Measurements from ENCODE around the gene SLC38A2.
"Not testable (repeated sequence)": the region's sequence is repeated elsewhere in the genome, so short reads cannot be mapped to it uniquely, and the experiment has no call there.

SLC38A2 gene

DNA sequence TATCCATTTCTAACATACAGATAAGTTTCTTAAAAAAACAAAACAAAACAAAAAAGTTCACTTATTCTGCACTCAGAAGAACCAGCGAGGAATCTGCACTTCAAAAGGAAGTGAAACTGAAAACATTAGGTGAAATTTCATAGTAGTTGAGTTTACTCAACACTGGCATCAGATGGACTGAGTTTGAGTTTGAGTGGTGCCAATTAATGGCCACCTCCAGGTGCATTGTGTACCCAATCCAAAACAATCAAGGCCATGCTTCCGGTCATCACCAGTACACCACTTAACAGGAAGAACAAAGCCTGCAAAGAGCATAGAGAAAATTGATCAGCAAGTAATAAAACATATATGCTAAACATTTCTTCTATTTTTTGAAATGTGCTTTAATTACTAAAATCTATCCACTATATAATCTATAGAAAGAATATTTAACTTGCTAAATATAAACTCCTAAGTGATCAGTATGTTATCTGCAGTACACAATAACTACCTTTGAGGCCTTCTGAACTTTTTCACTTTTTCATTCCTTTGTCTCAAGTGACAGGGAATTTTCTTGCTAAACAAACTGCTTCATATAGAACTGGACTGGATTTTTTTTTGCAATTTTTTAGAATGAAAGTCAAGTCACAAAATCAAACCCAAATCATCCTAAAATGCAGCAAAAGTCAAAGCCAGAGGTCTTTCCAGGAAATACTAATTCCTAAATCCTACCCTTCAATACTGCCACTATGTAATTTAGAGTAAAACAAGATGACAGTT lies 11.5 kb downstream of the SLC38A2 start:
- no peak for DNase-seq (ENCODE audit: low read depth)

DNA sequence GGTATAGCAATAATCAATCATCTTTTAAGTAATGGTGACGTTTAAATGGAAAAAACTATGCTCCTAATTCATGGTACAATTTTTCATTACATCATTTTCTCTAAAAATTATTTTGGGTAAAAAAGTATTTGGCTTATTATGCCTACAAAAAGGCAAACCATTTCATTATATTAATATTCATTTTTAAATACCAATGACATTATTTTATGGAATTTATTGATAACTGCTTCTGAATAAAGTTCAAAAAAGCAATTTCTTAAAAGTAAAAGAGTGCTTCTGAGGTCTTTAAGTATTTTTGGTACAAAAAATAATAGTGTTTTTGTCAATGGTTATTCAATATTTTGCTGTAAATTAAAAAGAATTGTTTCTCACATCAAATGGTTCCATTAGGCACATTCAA lies 12.2 kb downstream of the SLC38A2 start:
- DNase-seq (ENCODE audit: low read depth): no peak

GRCh38 chr12:46359667-46360280 lies 12.8 kb downstream of the SLC38A2 start:
- DNase-seq (ENCODE audit: low read depth): no peak

GRCh38 chr12:46358791-46359666 lies 13.5 kb downstream of the SLC38A2 start:
- DNase-seq (ENCODE audit: low read depth): no peak

DNA sequence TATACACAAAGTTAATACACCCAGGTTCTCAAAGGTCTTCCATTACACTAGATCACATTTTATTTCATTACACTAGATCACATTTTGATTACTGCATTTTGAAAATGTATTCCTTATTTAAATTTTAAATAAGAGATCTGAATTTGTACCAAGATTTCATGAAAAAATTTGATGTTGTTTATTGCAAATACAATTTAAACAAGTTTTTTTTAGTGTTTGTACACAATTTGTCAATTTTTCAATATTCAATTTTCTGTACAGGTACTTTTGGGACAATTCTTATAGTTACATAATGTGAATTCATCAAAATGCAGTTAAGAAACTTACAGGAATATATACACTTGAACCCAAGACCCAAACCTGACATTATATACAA lies 14.3 kb downstream of the SLC38A2 start:
- no peak for DNase-seq (ENCODE audit: low read depth)

GRCh38 chr12:46357438-46358324 lies 14.9 kb downstream of the SLC38A2 start:
- peak; percentile 85 for DNase-seq (ENCODE audit: low read depth)

GRCh38 chr12:46356655-46357437 lies 15.7 kb downstream of the SLC38A2 start:
- no peak for DNase-seq (ENCODE audit: low read depth)

DNA sequence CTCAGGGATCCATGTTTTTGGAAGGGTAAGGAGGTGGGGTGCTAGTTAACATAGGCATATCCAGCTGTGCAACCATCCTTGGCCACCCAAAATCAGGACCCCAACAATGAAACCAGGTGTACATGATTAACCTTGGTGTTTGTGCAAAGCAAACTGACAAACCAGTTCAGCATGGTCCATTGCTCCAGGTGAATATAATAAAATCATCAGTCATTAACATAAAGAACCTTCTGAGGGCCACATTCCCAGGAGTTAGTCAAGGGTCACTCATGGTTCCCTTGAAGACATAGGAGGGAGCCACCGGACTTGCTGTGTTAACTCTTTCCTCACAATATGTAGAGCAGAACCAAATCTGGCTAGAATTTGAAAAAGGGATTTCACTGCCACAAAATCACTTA lies 17.8 kb downstream of the SLC38A2 start:
- DNase-seq (ENCODE audit: low read depth): no peak

- DNase-seq (ENCODE audit: low read depth): no peak
Measured at GRCh38 chr12:46354111-46354801, 18.3 kb downstream of the SLC38A2 start.

DNA sequence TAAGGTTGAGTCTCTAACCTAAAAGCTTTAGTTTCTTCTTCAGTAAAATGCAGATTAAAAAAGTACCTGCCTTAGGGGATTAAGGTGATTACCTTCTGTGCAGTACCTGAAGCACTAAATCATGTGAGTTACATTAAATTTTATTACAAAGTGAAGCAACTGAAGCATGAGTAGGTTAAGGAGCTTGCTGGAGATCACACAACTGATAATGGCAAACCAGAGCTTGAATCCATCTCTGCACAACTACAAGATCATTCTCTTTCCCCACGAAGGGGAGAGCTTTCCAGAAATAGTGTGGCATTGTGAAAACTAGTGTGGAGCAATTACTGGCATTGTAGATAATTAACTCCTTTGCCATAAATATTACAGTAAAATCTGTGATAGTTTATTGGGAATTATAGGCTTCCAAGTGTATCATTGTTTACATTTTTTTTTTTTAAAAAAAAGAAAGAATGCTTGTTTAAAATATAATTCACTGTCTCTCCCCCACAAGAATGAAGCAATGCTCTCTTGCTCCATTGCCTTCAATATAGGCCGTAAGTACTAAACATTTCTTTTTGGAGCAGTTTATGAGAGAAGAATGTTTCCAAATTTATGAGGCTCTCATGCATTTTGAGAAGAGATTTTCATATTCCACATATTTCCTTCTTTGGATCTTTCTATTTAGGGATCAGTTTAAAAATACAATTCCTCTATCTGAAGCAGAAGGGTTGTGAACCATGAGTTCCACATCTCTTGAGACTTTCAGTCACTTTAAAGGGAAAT lies 20.5 kb downstream of the SLC38A2 start:
- DNase-seq (ENCODE audit: low read depth): no peak

GRCh38 chr12:46351138-46351537 lies 21.4 kb downstream of the SLC38A2 start:
- no peak for DNase-seq (ENCODE audit: low read depth)

GRCh38 chr12:46349253-46349652 lies 23.3 kb downstream of the SLC38A2 start:
- DNase-seq (ENCODE audit: low read depth): no peak

GRCh38 chr12:46343118-46343852 lies 29.3 kb downstream of the SLC38A2 start:
- DNase-seq (ENCODE audit: low read depth): no peak

GRCh38 chr12:46342562-46343033 lies 30.0 kb downstream of the SLC38A2 start:
- no peak for DNase-seq (ENCODE audit: low read depth)

DNA sequence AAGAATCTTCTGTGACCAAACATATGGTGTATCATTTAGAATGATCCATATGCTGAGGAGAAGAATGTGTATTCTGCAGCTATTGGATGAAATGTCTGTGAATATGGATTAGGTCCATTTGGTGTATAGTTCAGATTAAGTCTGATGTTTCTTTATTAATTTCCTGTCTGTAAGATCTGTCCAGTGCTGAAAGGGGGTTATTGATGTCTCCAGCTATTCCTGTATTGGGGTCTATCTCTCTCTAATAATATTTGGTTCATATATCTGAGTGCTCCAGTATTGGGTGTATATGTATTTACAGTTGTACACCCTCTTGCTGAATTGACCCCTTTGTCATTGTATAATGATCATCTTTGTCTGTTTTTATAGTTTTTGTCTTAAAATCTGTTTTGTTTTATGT lies 33.5 kb downstream of the SLC38A2 start:
- DNase-seq (ENCODE audit: low read depth): no peak

DNA sequence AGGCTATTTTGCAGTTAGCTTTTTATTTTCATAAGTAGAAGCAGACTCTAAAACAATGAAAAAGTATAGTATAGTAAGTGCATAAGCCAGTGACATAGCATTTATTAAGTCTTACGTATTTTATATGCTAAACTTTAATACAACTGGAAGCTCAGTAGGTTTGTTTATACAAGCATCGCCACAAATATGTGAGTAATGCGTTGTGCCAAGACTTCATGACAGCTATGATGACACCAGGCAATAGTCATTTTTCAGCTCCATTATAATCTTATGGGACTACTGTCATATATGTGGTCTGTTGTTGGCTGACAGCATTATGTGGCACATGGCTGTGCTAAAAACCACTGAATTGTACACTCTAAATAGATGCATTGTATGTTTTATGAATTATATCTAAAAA lies 40.3 kb downstream of the SLC38A2 start:
- DNase-seq (ENCODE audit: low read depth): no peak

DNA sequence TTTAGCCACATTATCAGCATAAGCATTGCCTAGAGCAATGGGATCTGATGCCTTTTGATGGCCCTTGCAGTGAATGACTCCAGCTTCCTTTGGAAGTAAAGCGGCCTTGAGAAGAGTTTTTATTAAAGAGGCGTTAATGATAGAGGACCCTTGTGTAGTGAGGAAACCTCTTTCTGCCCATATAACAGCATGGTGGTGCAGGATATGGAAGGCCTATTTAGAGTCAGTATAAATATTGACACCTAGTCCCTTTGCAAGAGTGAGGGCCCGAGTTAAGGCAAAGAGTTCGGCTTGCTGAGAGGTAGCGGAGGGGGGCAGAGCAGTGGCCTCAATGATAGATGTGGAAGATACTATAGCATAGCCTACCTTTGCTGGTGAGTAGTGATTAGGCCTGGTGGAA lies 47.5 kb downstream of the SLC38A2 start:
- not testable (repeated sequence) for DNase-seq (ENCODE audit: low read depth)

DNA sequence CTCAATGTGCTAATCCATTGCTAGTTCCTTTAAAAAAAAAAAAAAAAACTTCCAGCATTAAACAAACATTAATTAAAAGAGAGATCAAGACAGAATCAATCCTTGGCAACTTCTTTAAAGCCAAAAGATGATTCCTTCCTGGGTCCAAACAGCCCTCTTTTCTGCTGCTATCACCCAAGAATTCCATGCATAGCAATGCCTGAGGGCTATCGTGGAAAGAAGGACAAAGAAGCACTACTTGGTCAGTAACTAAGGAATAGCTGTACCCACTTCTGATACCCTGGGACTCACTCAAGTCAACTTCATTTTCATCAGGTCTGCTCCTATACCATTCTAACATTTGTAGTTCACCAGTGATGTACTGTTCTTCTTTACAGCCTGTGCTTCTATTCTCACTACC lies 51.8 kb downstream of the SLC38A2 start:
- no peak for DNase-seq (ENCODE audit: low read depth)

- DNase-seq (ENCODE audit: low read depth): no peak
Measured at GRCh38 chr12:46318037-46318436, 54.5 kb downstream of the SLC38A2 start.

Data from fibroblast of the conjunctiva (primary cell).